Type B pancreatic cell (in vitro differentiated cells): ENCODE results near the gene PINLYP. TPM values are rescaled to one million over a fixed set of nuclear protein-coding genes. Genes with fewer than 3 reads are reported as not detected.
A peak's percentile ranks its signal among the peaks of the same experiment; 100 is the strongest.

Experiments
- DNase-seq: peaks from one replicate; pipeline ENCODE4 v3.0.0; 2021; ENCODE audit warnings: mixed read lengths; ENCODE audit not compliant: unreplicated experiment; ENCODE audit errors: extremely low spot score
- H3K27ac Mint-ChIP-seq: 2 replicates; pipeline ENCODE4 v1.8.0; 2021; ENCODE audit warnings: mild to moderate bottlenecking, mixed read lengths
- H3K27me3 Mint-ChIP-seq: 2 replicates; pipeline ENCODE4 v1.8.0; 2021; ENCODE audit warnings: mixed read lengths
- H3K36me3 Mint-ChIP-seq: 2 replicates; pipeline ENCODE4 v1.8.0; 2021; ENCODE audit warnings: mixed read lengths
- H3K4me1 Mint-ChIP-seq: one replicate; pipeline ENCODE4 v1.8.0; 2021; ENCODE audit warnings: mixed read lengths; ENCODE audit not compliant: unreplicated experiment
- H3K4me3 Mint-ChIP-seq: 2 replicates; pipeline ENCODE4 v1.8.0; 2021; ENCODE audit warnings: mild to moderate bottlenecking, mixed read lengths
- H3K9me3 Mint-ChIP-seq: 2 replicates; pipeline ENCODE4 v1.8.0; 2021; ENCODE audit warnings: mixed read lengths
- total RNA-seq: library from RNA; stranded (reverse); gene quantifications from 2 replicates; pipeline ENCODE4 v1.2.1, GENCODE V29; 2021; ENCODE audit warnings: low replicate concordance
- TF ChIP-seq, protein P1 (sequence below): fragments of 200-600 bp; sonication (generic); conservative IDR thresholded peaks from 2 replicates; pipeline ENCODE4 v1.5.0; 2021; ENCODE audit warnings: antibody characterized with exemption, mild to moderate bottlenecking

Gene PINLYP
- total RNA-seq, 1 donor from 2014 or later: 6.0 TPM

DNA sequence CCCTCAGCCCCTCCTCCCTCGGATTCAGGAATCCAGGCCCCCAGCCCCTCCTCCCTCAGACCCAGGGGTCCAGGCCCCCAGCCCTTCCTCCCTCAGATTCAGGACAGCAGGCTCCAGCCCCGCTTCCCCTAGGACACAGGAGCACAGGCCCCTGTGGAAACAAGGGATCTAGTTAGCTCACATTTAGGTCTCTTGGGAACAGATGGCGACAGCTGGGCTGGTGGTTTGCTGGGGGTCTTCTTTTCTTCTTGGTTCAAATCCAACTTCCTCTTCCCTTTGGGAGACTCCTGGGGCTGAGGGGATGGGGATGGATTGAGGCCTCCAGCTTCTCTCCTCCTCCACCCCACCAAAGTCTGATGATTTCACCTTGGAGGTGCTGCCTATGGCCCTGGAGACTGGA, 23.0 kb upstream of the PINLYP start:
- no peaks in the 10 kb centered on the region for H3K27me3 Mint-ChIP-seq
- no peaks in the 10 kb centered on the region for H3K9me3 Mint-ChIP-seq
- no peak overlapping the region for H3K27ac Mint-ChIP-seq
- H3K36me3 Mint-ChIP-seq: peaks cover 17% of the 10 kb centered on the region
- TF ChIP-seq, protein P1, sequence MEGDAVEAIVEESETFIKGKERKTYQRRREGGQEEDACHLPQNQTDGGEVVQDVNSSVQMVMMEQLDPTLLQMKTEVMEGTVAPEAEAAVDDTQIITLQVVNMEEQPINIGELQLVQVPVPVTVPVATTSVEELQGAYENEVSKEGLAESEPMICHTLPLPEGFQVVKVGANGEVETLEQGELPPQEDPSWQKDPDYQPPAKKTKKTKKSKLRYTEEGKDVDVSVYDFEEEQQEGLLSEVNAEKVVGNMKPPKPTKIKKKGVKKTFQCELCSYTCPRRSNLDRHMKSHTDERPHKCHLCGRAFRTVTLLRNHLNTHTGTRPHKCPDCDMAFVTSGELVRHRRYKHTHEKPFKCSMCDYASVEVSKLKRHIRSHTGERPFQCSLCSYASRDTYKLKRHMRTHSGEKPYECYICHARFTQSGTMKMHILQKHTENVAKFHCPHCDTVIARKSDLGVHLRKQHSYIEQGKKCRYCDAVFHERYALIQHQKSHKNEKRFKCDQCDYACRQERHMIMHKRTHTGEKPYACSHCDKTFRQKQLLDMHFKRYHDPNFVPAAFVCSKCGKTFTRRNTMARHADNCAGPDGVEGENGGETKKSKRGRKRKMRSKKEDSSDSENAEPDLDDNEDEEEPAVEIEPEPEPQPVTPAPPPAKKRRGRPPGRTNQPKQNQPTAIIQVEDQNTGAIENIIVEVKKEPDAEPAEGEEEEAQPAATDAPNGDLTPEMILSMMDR: no peak
- DNase-seq: no peak
- H3K4me3 Mint-ChIP-seq: no peak overlapping the region
- no peaks in the 10 kb centered on the region for H3K4me1 Mint-ChIP-seq

DNA sequence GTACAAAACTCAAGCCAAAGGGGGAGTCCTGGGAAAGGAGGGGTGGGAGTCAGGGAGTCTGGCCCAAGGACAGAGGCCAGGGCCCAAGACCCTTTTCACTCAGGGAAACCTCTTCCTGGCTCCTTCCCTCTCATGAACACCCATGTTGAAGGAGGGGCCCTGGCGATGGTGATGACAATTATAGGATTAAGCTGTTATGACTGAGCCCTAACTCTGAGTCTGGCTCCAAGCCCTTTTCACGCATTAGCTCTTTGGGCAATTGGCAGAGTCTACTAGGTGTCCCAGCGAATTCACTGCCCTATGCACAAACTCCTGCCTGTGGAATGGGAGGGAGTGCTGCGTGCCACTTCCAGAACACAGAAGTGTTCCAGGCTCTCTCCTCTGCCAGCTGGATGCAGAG, 21.9 kb upstream of the PINLYP start:
- Mint-ChIP-seq H3K27ac (no peak overlapping the region), H3K36me3 (peaks cover 13% of the 10 kb centered on the region), H3K9me3 (no peaks in the 10 kb centered on the region), H3K27me3 (no peaks in the 10 kb centered on the region), H3K4me3 (no peak overlapping the region), H3K4me1 (no peaks in the 10 kb centered on the region)
- TF ChIP-seq, protein P1: no peak
- DNase-seq: no peak

DNA sequence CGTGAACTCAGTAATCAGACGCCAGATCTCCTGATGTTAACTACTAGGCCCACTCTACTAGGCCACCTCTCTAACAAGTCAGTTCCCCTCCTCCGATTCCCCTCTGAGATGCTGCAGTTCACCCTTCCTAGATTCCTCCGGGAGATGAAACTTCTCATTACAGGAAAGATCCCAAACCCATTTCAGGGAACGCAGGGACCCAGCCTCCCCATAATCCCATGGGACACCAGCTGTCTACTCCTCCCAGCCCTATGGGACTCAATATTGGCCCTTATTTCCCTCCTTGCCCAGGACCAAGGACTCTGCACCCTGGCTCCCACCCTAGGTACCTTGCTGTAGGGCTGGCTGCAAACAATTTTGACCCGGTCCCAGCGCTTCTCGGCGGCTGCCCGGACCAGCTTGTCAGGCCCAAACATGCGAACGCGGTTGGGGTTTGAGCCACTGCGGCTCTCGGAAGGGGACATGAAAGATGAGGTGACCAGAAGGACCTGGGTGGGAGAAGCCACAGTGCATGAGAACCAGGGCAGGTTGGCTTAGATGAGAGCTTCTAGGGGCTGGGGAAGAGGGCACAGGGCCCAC, 21.2 kb upstream of the PINLYP start:
- no peaks in the 10 kb centered on the region for H3K4me1 Mint-ChIP-seq
- H3K36me3 Mint-ChIP-seq: peaks cover 11% of the 10 kb centered on the region
- H3K4me3 Mint-ChIP-seq: no peak overlapping the region
- H3K9me3 Mint-ChIP-seq: no peaks in the 10 kb centered on the region
- no peaks in the 10 kb centered on the region for H3K27me3 Mint-ChIP-seq
- H3K27ac Mint-ChIP-seq: no peak overlapping the region
- TF ChIP-seq, protein P1: no peak
- DNase-seq: no peak

DNA sequence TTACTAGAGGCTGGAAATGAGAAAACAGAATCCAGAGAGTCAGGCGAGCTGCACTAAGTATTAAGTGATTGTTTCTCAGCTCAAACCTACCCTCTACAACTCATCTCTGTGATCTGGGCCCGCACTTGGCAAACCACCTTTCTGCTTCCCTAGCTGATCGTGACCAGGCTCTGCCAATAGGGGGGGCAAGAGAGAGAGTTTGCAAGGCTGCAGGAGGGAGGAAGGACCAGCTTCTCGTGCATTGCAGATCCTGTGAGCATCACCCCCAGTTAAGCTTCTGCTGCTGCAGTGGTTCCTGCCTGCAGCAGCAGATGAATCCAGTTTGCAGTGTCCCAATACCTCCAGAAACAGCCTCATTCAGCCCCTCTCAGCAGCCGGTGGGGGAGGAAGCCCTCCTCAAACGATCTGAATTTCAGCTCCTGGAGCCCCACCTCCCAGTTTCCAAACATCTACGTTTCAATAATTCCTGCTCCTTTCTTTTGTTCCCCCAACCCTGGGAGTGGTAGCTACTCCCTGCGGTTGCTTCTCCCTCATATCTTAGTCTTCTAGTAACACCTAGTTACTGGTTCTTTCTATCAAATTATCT, 20.3 kb upstream of the PINLYP start:
- Mint-ChIP-seq H3K9me3 (no peaks in the 10 kb centered on the region), H3K27ac (peak overlapping the region; percentile 42), H3K36me3 (peaks cover 9% of the 10 kb centered on the region), H3K27me3 (no peaks in the 10 kb centered on the region), H3K4me3 (no peak overlapping the region), H3K4me1 (no peaks in the 10 kb centered on the region)
- TF ChIP-seq, protein P1: peak; percentile 80
- DNase-seq: peak; percentile 83

DNA sequence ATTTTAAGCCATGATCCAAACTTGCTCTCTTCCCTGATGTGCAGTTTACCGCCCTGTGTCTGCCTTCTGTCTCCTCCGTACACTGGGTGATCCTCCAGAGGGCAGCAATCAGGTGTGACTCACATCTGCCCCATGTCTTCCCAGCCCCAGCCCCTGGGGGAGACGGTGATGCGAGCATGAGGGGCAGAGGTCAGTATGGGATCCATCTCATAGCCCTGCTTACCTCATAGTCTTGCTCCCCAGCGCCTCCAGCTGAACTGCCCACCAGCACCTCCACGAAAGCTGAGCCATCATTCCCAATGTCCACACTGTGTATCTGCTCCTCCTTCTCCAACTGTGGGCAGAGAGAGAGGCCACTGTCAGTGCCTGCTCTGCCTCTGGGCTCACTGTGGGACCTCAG, 14.9 kb upstream of the PINLYP start:
- Mint-ChIP-seq H3K27ac (no peak overlapping the region), H3K36me3 (peaks cover 8% of the 10 kb centered on the region), H3K27me3 (no peaks in the 10 kb centered on the region), H3K4me1 (no peaks in the 10 kb centered on the region), H3K9me3 (no peaks in the 10 kb centered on the region), H3K4me3 (no peak overlapping the region)
- TF ChIP-seq, protein P1: no peak
- no peak for DNase-seq
